Body of pancreas (tissue), 4 donors: ENCODE measurements around the gene SLC4A9.

Experiments
- CTCF ChIP-seq, 7 experiments: fragments of 450-650 bp in 4 of 7; fragments of 200-600 bp in 3 of 7; sonication (generic) in 3 of 7; IDR thresholded peaks; one replicate each; pipeline ENCODE4 v1.5.1; 2016 to 2019; ENCODE audit warnings: antibody characterized with exemption in 7 of 7
- POLR2A ChIP-seq, 3 donors: fragments of 450-650 bp; IDR thresholded peaks; one replicate each; pipeline ENCODE4 v1.6.1; 2016; ENCODE audit warnings: antibody characterized with exemption in 3 of 3, mild to moderate bottlenecking in 2 of 3

DNA sequence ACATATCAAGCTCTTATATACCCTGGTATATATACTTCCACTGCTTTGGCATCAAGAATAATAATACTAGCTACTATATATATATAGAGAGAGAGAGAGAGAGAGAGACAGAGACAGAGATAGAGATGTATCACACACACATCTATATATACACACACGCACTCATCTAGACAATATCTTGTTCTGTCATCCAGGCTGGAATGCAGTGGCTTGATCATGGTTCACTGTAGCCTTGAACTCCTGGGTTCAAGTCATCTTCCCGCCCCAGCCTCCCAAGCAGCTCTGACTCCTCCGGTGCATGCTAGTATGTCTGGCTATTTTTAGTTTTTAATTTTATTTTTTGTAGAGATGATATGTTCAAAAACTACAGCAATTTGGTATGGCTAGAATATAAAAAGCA lies 64.1 kb downstream of the SLC4A9 start:
- TF ChIP-seq POLR2A (IDR thresholded peaks at IDR 0.05), result no peak
- TF ChIP-seq CTCF (IDR thresholded peaks at IDR 0.05), result no peak
